GM12801 (cell line): ENCODE results near the gene IQSEC2.

Experiments used
- TF ChIP-seq, protein P1 (sequence below): IDR thresholded peaks from one replicate; pipeline ENCODE4 v1.5.1; 2011; ENCODE audit warnings: control low read depth; ENCODE audit not compliant: insufficient read length; ENCODE audit errors: extremely low read depth

IQSEC2 gene

GRCh38 chrX:53312946-53313727 is 31.8 kb upstream of the IQSEC2 start:
- TF ChIP-seq, protein P1, sequence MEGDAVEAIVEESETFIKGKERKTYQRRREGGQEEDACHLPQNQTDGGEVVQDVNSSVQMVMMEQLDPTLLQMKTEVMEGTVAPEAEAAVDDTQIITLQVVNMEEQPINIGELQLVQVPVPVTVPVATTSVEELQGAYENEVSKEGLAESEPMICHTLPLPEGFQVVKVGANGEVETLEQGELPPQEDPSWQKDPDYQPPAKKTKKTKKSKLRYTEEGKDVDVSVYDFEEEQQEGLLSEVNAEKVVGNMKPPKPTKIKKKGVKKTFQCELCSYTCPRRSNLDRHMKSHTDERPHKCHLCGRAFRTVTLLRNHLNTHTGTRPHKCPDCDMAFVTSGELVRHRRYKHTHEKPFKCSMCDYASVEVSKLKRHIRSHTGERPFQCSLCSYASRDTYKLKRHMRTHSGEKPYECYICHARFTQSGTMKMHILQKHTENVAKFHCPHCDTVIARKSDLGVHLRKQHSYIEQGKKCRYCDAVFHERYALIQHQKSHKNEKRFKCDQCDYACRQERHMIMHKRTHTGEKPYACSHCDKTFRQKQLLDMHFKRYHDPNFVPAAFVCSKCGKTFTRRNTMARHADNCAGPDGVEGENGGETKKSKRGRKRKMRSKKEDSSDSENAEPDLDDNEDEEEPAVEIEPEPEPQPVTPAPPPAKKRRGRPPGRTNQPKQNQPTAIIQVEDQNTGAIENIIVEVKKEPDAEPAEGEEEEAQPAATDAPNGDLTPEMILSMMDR: no peak

DNA sequence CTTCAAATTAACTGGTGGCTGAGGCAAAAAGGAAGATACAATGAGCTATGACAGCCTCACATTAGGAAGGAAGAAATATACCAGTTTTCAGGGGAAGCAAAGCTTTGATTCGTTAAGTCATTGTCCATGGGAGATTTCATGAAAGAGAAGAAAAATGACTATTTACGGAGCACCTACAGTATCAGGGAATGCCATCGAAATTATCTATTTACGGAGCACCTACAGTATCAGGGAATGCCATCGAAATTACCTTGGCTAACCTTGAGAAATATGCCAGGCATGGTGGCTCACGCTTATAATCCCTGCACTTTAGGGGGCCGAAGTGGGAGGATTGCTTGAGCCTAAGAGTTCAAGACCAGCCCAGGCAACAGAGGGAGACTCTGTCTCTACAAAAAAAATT is 28.5 kb upstream of the IQSEC2 start:
- TF ChIP-seq, protein P1: no peak

DNA sequence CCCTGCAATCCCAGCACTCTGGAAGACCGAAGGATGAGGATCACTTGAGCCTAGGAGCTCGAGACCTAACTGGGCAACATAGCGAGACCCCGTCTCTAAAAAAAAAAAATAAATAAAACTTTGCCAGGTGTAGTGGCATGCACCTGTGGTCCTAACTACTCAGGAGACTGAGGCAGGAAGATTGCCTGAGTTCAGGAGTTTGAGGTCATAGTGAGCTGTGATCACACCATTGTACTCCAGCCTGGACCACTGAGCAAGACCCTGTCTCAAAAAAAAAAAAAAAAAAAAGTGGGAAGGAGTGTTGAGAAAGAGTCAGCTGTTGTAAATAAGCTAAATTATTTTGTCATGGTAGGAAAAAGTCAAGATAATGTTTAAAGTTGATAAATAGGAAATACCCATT is 27.5 kb upstream of the IQSEC2 start:
- TF ChIP-seq, protein P1: no peak

DNA sequence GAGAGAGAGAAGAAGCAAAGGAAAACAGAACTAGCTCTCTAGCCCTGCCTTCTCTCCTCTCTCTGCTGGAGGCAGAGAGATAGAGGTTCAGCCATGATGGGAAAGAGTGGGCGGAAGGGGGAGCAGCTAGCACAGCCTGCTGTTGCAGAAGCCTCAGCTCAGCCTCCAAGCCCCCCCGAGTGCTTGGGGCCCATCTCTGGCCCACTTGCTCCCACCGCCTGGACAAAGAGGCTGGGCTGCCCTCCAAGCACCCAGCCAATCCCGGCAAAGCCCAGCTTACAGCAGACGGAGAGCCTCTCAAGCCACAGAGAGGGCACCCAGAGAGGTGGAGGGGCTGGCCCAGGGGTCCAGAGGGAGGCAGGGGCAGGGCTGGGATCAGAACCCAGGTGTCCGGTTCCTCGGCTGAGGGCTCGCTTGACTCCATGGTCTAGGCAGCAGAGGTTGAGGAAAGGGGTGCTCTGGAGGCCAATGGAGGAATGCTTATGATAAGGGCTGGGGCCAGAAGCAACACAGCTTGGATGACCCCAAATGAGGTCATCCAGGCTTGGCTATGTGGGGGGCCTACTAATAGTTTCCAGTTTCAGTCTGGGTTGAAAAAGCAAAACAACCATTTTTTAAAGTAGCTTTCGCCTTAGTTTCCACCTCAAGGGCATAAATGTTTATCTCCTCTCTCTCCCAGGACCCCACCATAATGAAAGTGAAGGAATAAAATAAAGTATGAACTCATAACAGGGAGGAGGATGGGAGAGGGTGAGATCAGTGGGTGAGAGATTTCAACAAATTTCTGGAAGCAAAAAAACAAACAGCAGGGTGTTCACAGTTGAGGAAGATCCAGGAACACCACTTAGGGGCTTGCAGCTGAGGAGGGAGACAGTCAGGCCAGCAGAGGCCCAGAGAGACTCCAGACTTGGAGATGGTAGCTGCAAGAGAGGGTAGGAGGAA is 24.9 kb upstream of the IQSEC2 start:
- TF ChIP-seq, protein P1: no peak

GRCh38 chrX:53305219-53305995 is 24.0 kb upstream of the IQSEC2 start:
- TF ChIP-seq, protein P1: no peak

- TF ChIP-seq, protein P1: no peak
These were observed 21.8 kb upstream of the IQSEC2 start for GRCh38 chrX:53303195-53303594.

DNA sequence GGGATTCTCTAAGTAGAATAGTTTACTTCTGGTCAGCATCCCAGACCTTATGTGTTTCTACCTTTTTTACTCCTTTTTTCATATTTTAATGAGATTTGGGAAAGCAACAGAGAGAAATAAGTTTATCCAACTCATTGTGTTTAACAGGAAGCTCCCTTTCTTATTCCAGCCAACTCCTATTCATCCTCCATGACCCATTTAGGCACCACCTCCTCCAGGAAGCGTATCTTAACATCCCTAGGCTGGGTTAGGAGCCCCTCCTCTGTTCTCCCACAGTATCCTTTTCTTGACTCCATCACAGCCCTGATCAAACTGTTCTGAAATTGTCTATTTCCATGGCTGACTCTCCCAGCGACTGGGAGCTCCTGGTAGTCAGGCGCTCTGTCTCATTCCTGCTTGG is 18.8 kb upstream of the IQSEC2 start:
- TF ChIP-seq, protein P1: no peak
